Motor neuron (in vitro differentiated cells): ENCODE results near the gene TTC7B. TPM values are rescaled to one million over a fixed set of nuclear protein-coding genes. Genes with fewer than 3 reads are reported as not detected.

ENCODE experiments used
- ATAC-seq, 8 experiments: fragments of 200-7000 bp; cut with Tn5 transposase; replicated peaks in 6 of 8; 2 replicates each; pipeline ENCODE4 v1.8.0; 2021; ENCODE audit warnings: mild to moderate bottlenecking in 8 of 8, moderate library complexity in 8 of 8
- H3K27ac ChIP-seq, 2 donors: fragments of 250-450 bp; sonication (Bioruptor Pico); 2 replicates each; pipeline ENCODE4 v1.9.0; 2021; ENCODE audit warnings: antibody characterized with exemption in 2 of 2, mild to moderate bottlenecking in 2 of 2, moderate library complexity in 1 of 2
- H3K4me1 ChIP-seq, 2 donors: fragments of 250-450 bp; sonication (Bioruptor Pico); replicated peaks in 1 of 2; 2 replicates each; pipeline ENCODE4 v1.6.1; 2021; ENCODE audit warnings: antibody characterized with exemption in 2 of 2, mild to moderate bottlenecking in 2 of 2, moderate library complexity in 1 of 2
- H3K4me3 ChIP-seq, 5 donors: fragments of 250-450 bp; sonication (Bioruptor Pico); 2 replicates each; pipeline ENCODE4 v1.9.0; 2021; ENCODE audit warnings: antibody characterized with exemption in 5 of 5, mild to moderate bottlenecking in 5 of 5, moderate library complexity in 4 of 5
- WGBS, 10 experiments: fragments of 450-650 bp; shearing (Covaris generic); methylation state at CpG; one replicate each; pipeline ENCODE4 v1.0.0; 2022; 5-methylcytosine and 5-hydroxymethylcytosine counted together
- in situ Hi-C, 9 experiments: fragments of 400-800 bp; cut with MboI; loops; one replicate each; pipeline ENCODE4 v1.15.0; 2021; ENCODE audit warnings: low sequenced_read_pairs in 9 of 9, low pct_unique_long_range_greater_than_20kb in 2 of 9; ENCODE audit not compliant: unreplicated experiment in 9 of 9
- total RNA-seq, 8 experiments: library from RNA; unstranded; fragments of 300-600 nt; gene quantifications; 2 replicates each; pipeline versions ENCODE4 v1.2.3 to v1.2.4, GENCODE V29; 2022

TTC7B gene
- total RNA-seq, 8 experiments from 2014 or later, result 0.81 to 38.2 (median 22.8) TPM

GRCh38 chr14:90629471-90629870 is 186.8 kb downstream of the TTC7B start:
- Histone ChIP-seq H3K4me3 (no peak overlapping the region), H3K4me1 (peaks cover 20 to 24% of the 10 kb centered on the region in 2 donors), H3K27ac (no peak overlapping the region)
- ATAC-seq, result peak in 2 of 8 experiments; percentile 42 to 82
- in situ Hi-C loops, result no loop called here
- 17 to 96% (median 80%) methylated on average over 1 to 5 of the region's 9 CpGs; no CpG with 5 or more reads in 2 of the 10 experiments for WGBS, 10 experiments

GRCh38 chr14:90628825-90629224 is 187.4 kb downstream of the TTC7B start:
- in situ Hi-C loops, result no loop called here
- no peak overlapping the region for H3K27ac ChIP-seq
- no peak overlapping the region for H3K4me3 ChIP-seq
- H3K4me1 ChIP-seq, result peaks cover 21 to 27% of the 10 kb centered on the region in 2 donors
- no peak for ATAC-seq
- WGBS, 10 experiments, result 85 to 100% (median 98%) methylated on average over 1 to 7 of the region's 8 CpGs; no CpG with 5 or more reads in 5 of the 10 experiments

GRCh38 chr14:90627478-90627877 is 188.8 kb downstream of the TTC7B start:
- no peak overlapping the region for H3K27ac ChIP-seq
- H3K4me3 ChIP-seq, result no peak overlapping the region
- ATAC-seq, result no peak
- 60 to 100% (median 88%) methylated on average over 1 to 6 of the region's 9 CpGs; no CpG with 5 or more reads in 3 of the 10 experiments for WGBS, 10 experiments
- peaks cover 21 to 27% of the 10 kb centered on the region in 2 donors for H3K4me1 ChIP-seq
- in situ Hi-C loops, result no loop called here

- ATAC-seq, result no peak
- Histone ChIP-seq H3K27ac (no peak overlapping the region), H3K4me3 (no peak overlapping the region), H3K4me1 (peaks cover 21 to 27% of the 10 kb centered on the region in 2 donors)
- 80 to 100% (median 98%) methylated on average over 2 to 6 of the region's 7 CpGs; no CpG with 5 or more reads in 4 of the 10 experiments for WGBS, 10 experiments
- in situ Hi-C loops, result no loop called here
Observed at GRCh38 chr14:90626550-90626949, 189.7 kb downstream of the TTC7B start.

- ATAC-seq, result peak in 4 of 8 experiments; percentile 9 to 63 (median 20)
- H3K4me1 ChIP-seq, result peaks cover 21 to 25% of the 10 kb centered on the region in 2 donors
- in situ Hi-C loops, result no loop called here
- no peak overlapping the region for H3K27ac ChIP-seq
- no peak overlapping the region for H3K4me3 ChIP-seq
- WGBS, 10 experiments, result 20 to 100% (median 62%) methylated on average over 1 to 7 of the region's 8 CpGs; no CpG with 5 or more reads in 3 of the 10 experiments
Observed at GRCh38 chr14:90625445-90625844, 190.8 kb downstream of the TTC7B start.

- H3K27ac ChIP-seq, result no peak overlapping the region
- in situ Hi-C loops, result no loop called here
Observed at GRCh38 chr14:90624732-90625400, 191.4 kb downstream of the TTC7B start.

GRCh38 chr14:90624227-90624626 is 192.0 kb downstream of the TTC7B start:
- WGBS, 10 experiments, result 32 to 100% (median 91%) methylated on average over 2 to 8 of the region's 8 CpGs; no CpG with 5 or more reads in 3 of the 10 experiments
- ATAC-seq, result peak in 2 of 8 experiments; percentile 29 to 59
- in situ Hi-C loops, result no loop called here
- H3K4me3 ChIP-seq, result no peak overlapping the region
- H3K4me1 ChIP-seq, result peaks cover 17 to 21% of the 10 kb centered on the region in 2 donors
- H3K27ac ChIP-seq, result no peak overlapping the region

More at GRCh38 chr14:90624732-90625400, 191.4 kb downstream of the TTC7B start:
- peak in 5 of 8 experiments; percentile 13 to 83 (median 32) for ATAC-seq
- 71 to 100% (median 80%) methylated on average over 1 to 11 of the region's 14 CpGs; no CpG with 5 or more reads in 1 of the 10 experiments for WGBS, 10 experiments
- Histone ChIP-seq H3K4me1 (peaks cover 19 to 21% of the 10 kb centered on the region in 2 donors), H3K4me3 (no peak overlapping the region)

GRCh38 chr14:90621201-90621600 is 195.0 kb downstream of the TTC7B start:
- Histone ChIP-seq H3K4me1 (peaks cover 24 to 27% of the 10 kb centered on the region in 2 donors), H3K27ac (no peak overlapping the region), H3K4me3 (no peak overlapping the region)
- WGBS, 10 experiments, result 87 to 95% (median 93%) methylated on average over 2 to 17 of the region's 32 CpGs; no CpG with 5 or more reads in 3 of the 10 experiments
- in situ Hi-C loops, result no loop called here
- ATAC-seq, result no peak

- Histone ChIP-seq H3K27ac (no peak overlapping the region), H3K4me1 (peaks cover 27 to 28% of the 10 kb centered on the region in 2 donors), H3K4me3 (no peak overlapping the region)
- 60 to 100% (median 76%) methylated on average over 1 to 3 of the region's 7 CpGs; no CpG with 5 or more reads in 3 of the 10 experiments for WGBS, 10 experiments
- in situ Hi-C loops, result no loop called here
- ATAC-seq, result no peak
Observed at GRCh38 chr14:90620568-90621077, 195.6 kb downstream of the TTC7B start.

- H3K4me1 ChIP-seq, result peaks cover 27 to 28% of the 10 kb centered on the region in 2 donors
- no peak overlapping the region for H3K4me3 ChIP-seq
- no peak overlapping the region for H3K27ac ChIP-seq
- in situ Hi-C loops, result no loop called here
- no peak for ATAC-seq
- WGBS, 10 experiments, result 80 to 100% (median 100%) methylated on average over 1 to 6 of the region's 8 CpGs; no CpG with 5 or more reads in 6 of the 10 experiments
Observed at GRCh38 chr14:90619911-90620310, 196.3 kb downstream of the TTC7B start.

- 80 to 100% (median 92%) methylated on average over 2 to 6 of the region's 7 CpGs; no CpG with 5 or more reads in 6 of the 10 experiments for WGBS, 10 experiments
- no peak for ATAC-seq
- no peak overlapping the region for H3K4me3 ChIP-seq
- H3K4me1 ChIP-seq, result peaks cover 22 to 27% of the 10 kb centered on the region in 2 donors
- H3K27ac ChIP-seq, result no peak overlapping the region
- in situ Hi-C loops, result no loop called here
Observed at GRCh38 chr14:90617961-90618360, 198.3 kb downstream of the TTC7B start.

GRCh38 chr14:90616881-90617280 is 199.3 kb downstream of the TTC7B start:
- 46 to 94% (median 60%) methylated on average over 3 to 6 of the region's 7 CpGs; no CpG with 5 or more reads in 3 of the 10 experiments for WGBS, 10 experiments
- Histone ChIP-seq H3K4me1 (peaks cover 24 to 27% of the 10 kb centered on the region in 2 donors), H3K27ac (no peak overlapping the region), H3K4me3 (no peak overlapping the region)
- no peak for ATAC-seq
- in situ Hi-C loops, result no loop called here

- 72 to 100% methylated on average over 1 to 2 of the region's 10 CpGs; no CpG with 5 or more reads in 8 of the 10 experiments for WGBS, 10 experiments
- Histone ChIP-seq H3K4me1 (peaks cover 25 to 27% of the 10 kb centered on the region in 2 donors), H3K4me3 (no peak overlapping the region), H3K27ac (no peak overlapping the region)
- ATAC-seq, result peak in 2 of 8 experiments; percentile 28 to 36
- in situ Hi-C loops, result no loop called here
Observed at GRCh38 chr14:90616313-90616712, 199.9 kb downstream of the TTC7B start.
